ENCODE results near the gene HSPG2. TPM values are rescaled to one million over a fixed set of nuclear protein-coding genes. Genes with fewer than 3 reads are reported as not detected.

HSPG2 gene
- total and polyA plus RNA-seq, 2 of the 8 experiments (the other 6 are each of a cell fraction or from before 2014, with no cell fraction given): 17.8 to 111 TPM

DNA sequence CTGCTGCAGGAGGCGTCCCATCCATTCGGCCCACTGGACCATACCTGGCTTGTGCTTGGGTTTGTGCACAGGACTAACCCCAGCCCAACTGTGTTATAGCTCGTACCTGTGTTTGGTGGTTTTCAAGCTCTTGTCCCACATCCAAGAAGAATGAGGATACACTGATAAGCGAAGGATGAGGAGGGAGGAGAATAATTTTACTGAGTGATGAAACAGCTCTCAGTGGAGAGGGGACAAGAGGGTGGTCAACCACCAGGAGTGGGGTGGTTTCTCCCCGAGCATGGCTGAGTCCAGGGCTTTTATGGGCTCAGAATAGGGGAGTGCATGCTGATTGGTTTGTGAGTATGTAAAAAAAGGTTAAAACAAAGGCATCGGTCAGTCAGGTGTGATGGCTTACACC, 142.0 kb downstream of the HSPG2 start:
- Histone ChIP-seq H4K8ac (ENCODE audit: extremely low read depth, insufficient read depth, low read length) (no peak overlapping the region), H4K5ac (ENCODE audit: insufficient read length, low read depth, low read length) (no peak overlapping the region), H3K23ac (ENCODE audit: insufficient read length) (no peak overlapping the region), H3K27me3 (replicated peaks in 1 of 4; ENCODE audit: control insufficient read depth in 3 of 4, extremely low read depth in 1 of 4, insufficient read depth in 3 of 4, low read length in 3 of 4) (no peaks in the 10 kb centered on the region), H2AFZ (ENCODE audit: low read length) (no peak overlapping the region), H3K9me3 (ENCODE audit: insufficient read depth in 2 of 2, low read depth in 1 of 2, low read length in 1 of 2) (no peaks in the 10 kb centered on the region), H3K14ac (ENCODE audit: insufficient read length) (no peak overlapping the region), H3K27ac (ENCODE audit: low read depth, low read length) (no peak overlapping the region), H3K18ac (ENCODE audit: extremely low read depth, low read length) (no peak overlapping the region), H3K4me2 (ENCODE audit: insufficient read depth in 1 of 2, low read depth in 2 of 2, low read length in 2 of 2) (no peak overlapping the region), H3K4me1 (replicated peaks in 1 of 4; ENCODE audit: control insufficient read depth in 3 of 4, insufficient read depth in 4 of 4, low read length in 3 of 4) (no peaks in the 10 kb centered on the region), H3K79me1 (ENCODE audit: low read depth, low read length) (no peaks in the 10 kb centered on the region), H2BK12ac (ENCODE audit: low read depth, low read length) (no peak overlapping the region), H2BK15ac (ENCODE audit: low read length) (no peak overlapping the region), H2BK20ac (ENCODE audit: low read length) (no peak overlapping the region; the same call in 1 of the 2 replicates), H3K9ac (replicated peaks in 1 of 4; ENCODE audit: extremely low read depth in 1 of 4, low read depth in 3 of 4, low read length in 3 of 4) (no peak overlapping the region), H3K36me3 (ENCODE audit: control insufficient read depth in 2 of 4, insufficient read depth in 4 of 4, low read length in 3 of 4) (no peaks in the 10 kb centered on the region), H2AK5ac (ENCODE audit: low read depth, low read length) (no peak overlapping the region), H2BK5ac (ENCODE audit: low read depth, low read length) (no peak overlapping the region), H3K56ac (replicated peaks; ENCODE audit: insufficient read length, low read depth, low read length) (no peak overlapping the region), H4K20me1 (replicated peaks in 1 of 2; ENCODE audit: control insufficient read depth in 1 of 2, insufficient read depth in 2 of 2, low read length in 2 of 2) (no peaks in the 10 kb centered on the region), H3K79me2 (ENCODE audit: control insufficient read depth in 1 of 2, insufficient read depth in 2 of 2, low read length in 2 of 2) (no peaks in the 10 kb centered on the region), H3K4me3 (ENCODE audit: extremely low read depth in 1 of 4, insufficient read depth in 2 of 4, low read depth in 3 of 4, low read length in 4 of 4) (no peak overlapping the region), H3K4ac (replicated peaks; ENCODE audit: insufficient read length, low read depth, low read length) (no peak overlapping the region), H3K23me2 (ENCODE audit: low read depth, low read length) (no peaks in the 10 kb centered on the region), H2BK120ac (replicated peaks; ENCODE audit: low read depth, low read length) (no peak overlapping the region), H4K91ac (replicated peaks; ENCODE audit: insufficient read length, low read length) (no peak overlapping the region)
- no peak for FAIRE-seq
- TF ChIP-seq HDAC2 (IDR thresholded peaks at IDR 0.05; ENCODE audit: borderline replicate concordance in 1 of 2, low read depth in 2 of 2, low read length in 2 of 2) (no peak), SIX5 (IDR thresholded peaks at IDR 0.05; ENCODE audit: low read depth, low read length) (no peak), RNF2 (IDR thresholded peaks at IDR 0.05; ENCODE audit: borderline replicate concordance, low read depth, low read length, missing control alignments, poor library complexity, severe bottlenecking) (no peak), RFX5 (IDR thresholded peaks at IDR 0.05; ENCODE audit: borderline replicate concordance, low read depth, low read length) (no peak), CHD2 (IDR thresholded peaks at IDR 0.05; ENCODE audit: low read length) (no peak), EZH2 (IDR thresholded peaks at IDR 0.05; ENCODE audit: low read depth, low read length, severe bottlenecking) (no peak), BACH1 (IDR thresholded peaks at IDR 0.05; ENCODE audit: low read length) (no peak), FOSL1 (IDR thresholded peaks at IDR 0.05; ENCODE audit: insufficient read depth, low read depth, low read length) (no peak), YY1 (IDR thresholded peaks at IDR 0.05; ENCODE audit: low read depth, low read length) (no peak), CTBP2 (IDR thresholded peaks at IDR 0.05; ENCODE audit: borderline replicate concordance, insufficient read depth, insufficient read length, low read length) (no peak), SUZ12 (IDR thresholded peaks at IDR 0.05; ENCODE audit: low read length) (no peak), SIRT6 (IDR thresholded peaks at IDR 0.05; ENCODE audit: low read length) (no peak)
- DNase-seq (ENCODE audit: low read depth in 1 of 2, low spot score in 2 of 2): no peak
- 86% methylated on average over 6 of the region's 6 CpGs; no CpG with 5 or more reads in 1 of the 2 experiments for WGBS, 2 experiments (ENCODE audit: extremely low coverage in 1 of 2, insufficient coverage in 1 of 2, insufficient read length in 1 of 2, insufficient replicate concordance in 2 of 2, low coverage in 1 of 2, low lambda C conversion rate in 2 of 2, missing lambda C conversion rate in 1 of 2)
- CTCF ChIA-PET (ENCODE audit: partially characterized antibody): interaction anchor here (0.7 to 1.0 kb wide), 4 partner anchors 10 to 574 kb away, joined by 3 to 5 read pairs (median 3); no protein-coding TSS in a partner anchor
- POLR2A ChIA-PET (ENCODE audit: partially characterized antibody): interaction anchor here (0.6 to 1.0 kb wide), 3 partner anchors 11 to 140 kb away, joined by 3 to 6 read pairs (median 5); no protein-coding TSS in a partner anchor
